C4-2B (cell line): ENCODE measurements around the gene PLXDC1.

Experiments used
- CTCF ChIP-seq: fragments of 450-650 bp; conservative IDR thresholded peaks from 2 replicates; pipeline ENCODE4 v1.5.1; 2017; ENCODE audit warnings: mild to moderate bottlenecking
- ZFX ChIP-seq: fragments of 450-650 bp; IDR thresholded peaks from 2 replicates; pipeline ENCODE4 v1.6.1; 2017

GRCh38 chr17:39164675-39165143, 13.3 kb upstream of the PLXDC1 start:
- TF ChIP-seq CTCF (peak; percentile 94), ZFX (no peak)
